Cerebellar cortex (tissue), 1 donor: ENCODE data around the gene OPCML.

Experiments used
- DNase-seq: peaks from one replicate; pipeline ENCODE4 v3.0.0-alpha.2; 2015; ENCODE audit warnings: low spot score

The OPCML gene

GRCh38 chr11:132790971-132791370, 741.3 kb downstream of the OPCML start:
- no peak for DNase-seq

GRCh38 chr11:132790466-132790865, 741.8 kb downstream of the OPCML start:
- DNase-seq, result peak; percentile 54

- DNase-seq, result no peak
Observed at GRCh38 chr11:132788816-132789325, 743.4 kb downstream of the OPCML start.

GRCh38 chr11:132785878-132786277, 746.4 kb downstream of the OPCML start:
- DNase-seq, result no peak

- no peak for DNase-seq
Observed at GRCh38 chr11:132784441-132784840, 747.9 kb downstream of the OPCML start.

- DNase-seq, result peak; percentile 57
Observed at GRCh38 chr11:132782102-132782501, 750.2 kb downstream of the OPCML start.

GRCh38 chr11:132780046-132780445, 752.3 kb downstream of the OPCML start:
- peak; percentile 63 for DNase-seq

GRCh38 chr11:132779497-132779896, 752.8 kb downstream of the OPCML start:
- DNase-seq, result peak; percentile 74

- DNase-seq, result peak; percentile 70
Observed at GRCh38 chr11:132777067-132777975, 755.0 kb downstream of the OPCML start.

- no peak for DNase-seq
Observed at GRCh38 chr11:132773751-132774150, 758.5 kb downstream of the OPCML start.

- DNase-seq, result peak; percentile 90
Observed at GRCh38 chr11:132772703-132773545, 759.4 kb downstream of the OPCML start.

- peak; percentile 61 for DNase-seq
Observed at GRCh38 chr11:132771746-132772145, 760.6 kb downstream of the OPCML start.

GRCh38 chr11:132770829-132771530, 761.3 kb downstream of the OPCML start:
- peak; percentile 98 for DNase-seq

GRCh38 chr11:132763503-132763902, 768.8 kb downstream of the OPCML start:
- DNase-seq, result no peak

GRCh38 chr11:132755934-132756333, 776.4 kb downstream of the OPCML start:
- no peak for DNase-seq

GRCh38 chr11:132751516-132752250, 780.6 kb downstream of the OPCML start:
- no peak for DNase-seq

- no peak for DNase-seq
Observed at GRCh38 chr11:132746305-132746704, 786.0 kb downstream of the OPCML start.

GRCh38 chr11:132745306-132745705, 787.0 kb downstream of the OPCML start:
- no peak for DNase-seq

- no peak for DNase-seq
Observed at GRCh38 chr11:132744771-132745170, 787.5 kb downstream of the OPCML start.

GRCh38 chr11:132743601-132744000, 788.7 kb downstream of the OPCML start:
- DNase-seq, result no peak

GRCh38 chr11:132742929-132743328, 789.4 kb downstream of the OPCML start:
- DNase-seq, result no peak
